Pancreas (tissue), 10 donors: ENCODE results near the gene ACTG1. TPM values are rescaled to one million over a fixed set of nuclear protein-coding genes. Genes with fewer than 3 reads are reported as not detected.
A peak's percentile ranks its signal among the peaks of the same experiment; 100 is the strongest.

Source experiments
- ATAC-seq, 4 donors: fragments of 200-7000 bp; cut with Tn5 transposase; one replicate each; pipeline versions ENCODE4 v1.8.0 to v1.9.1; 2020; ENCODE audit warnings: mild to moderate bottlenecking in 4 of 4, moderate library complexity in 4 of 4
- DNase-seq, 6 donors: peaks; one replicate each; pipeline ENCODE4 v3.0.0-alpha.2; 2020
- FAIRE-seq: peaks from 2 replicates; lab custom pipeline; 2012; peaks lifted over from hg19 to GRCh38; lab: Jason Lieb, UNC
- H3K27ac ChIP-seq, 4 donors: fragments of 200-600 bp; sonication (generic); 1 replicate in 3 of 4; 2 replicates in 1 of 4; pipeline versions ENCODE4 v1.5.0 to v1.8.0; 2020
- H3K27me3 ChIP-seq, 4 donors: fragments of 200-600 bp; one replicate each; pipeline ENCODE4 v1.8.0; 2021
- H3K36me3 ChIP-seq, 3 donors: fragments of 200-600 bp; sonication (generic) in 1 of 3; one replicate each; pipeline versions ENCODE4 v1.5.0 to v1.8.0; 2020 to 2021
- H3K4me1 ChIP-seq, 3 donors: fragments of 200-600 bp; one replicate each; pipeline ENCODE4 v1.8.0; 2021
- H3K4me3 ChIP-seq, 4 donors: fragments of 200-600 bp; sonication (generic) in 2 of 4; one replicate each; pipeline versions ENCODE4 v1.5.0 to v1.8.0; 2020 to 2021
- H3K9me3 ChIP-seq, 4 donors: fragments of 200-600 bp; one replicate each; pipeline ENCODE4 v1.8.0; 2021
- CTCF ChIP-seq, 4 donors: fragments of 200-600 bp; sonication (generic) in 3 of 4; IDR thresholded peaks; one replicate each; pipeline versions ENCODE4 v1.5.0 to v1.8.0; 2021; ENCODE audit warnings: antibody characterized with exemption in 4 of 4
- WGBS, 2 donors: extraction: QIAGEN DNeasy Blood & Tissue Kit; methylation state at CpG; one replicate each; pipeline ENCODE4 v1.1.7; 2013; 5-methylcytosine and 5-hydroxymethylcytosine counted together
- intact Hi-C, 3 donors: fragments of 100-400 bp; cut with DNase I; formaldehyde crosslinking; loops; one replicate each; pipeline versions ENCODE4 v1.11.1 to v1.14.2; 2022
- polyA plus RNA-seq, 2 donors: library from polyadenylated mRNA; stranded (reverse); fragments of 200-250 nt; gene quantifications; one replicate each; pipeline ENCODE4 v1.2.3, GENCODE V29; 2013
- total RNA-seq, 6 donors: library from RNA; stranded (reverse); fragmentation: NEBNext Ultra II Directional in 4 of 6; extraction: Animal tissue kit (Norgen Biotek cat#: 25700) in 4 of 6; gene quantifications; one replicate each; pipeline versions ENCODE4 v1.2.1 to v1.2.4, GENCODE V29; 2021 to 2023
- donor health status: healthy with polysubstance abuse.
- donor health status: DM: no; HTN: no; CAD: no; lungs with moderate emphysema.
- donor health status: DM: no; HTN: no; CAD: no.
- donor health status: control.
- donor health status: control.
- donor health status: Bipolar disorder and iron deficiency.
- donor health status: DM: yes; HTN: yes; CAD: no.
- donor health status: DM: no; HTN: no; CAD: no.
- donor health status: DM: no; HTN: no; CAD: no.
- donor health status: DM: yes; HTN: yes; CAD: no.

The ACTG1 gene
- total and polyA plus RNA-seq, 8 donors = 889 to 2,872 (median 1,674) TPM

- intact Hi-C loops = no loop called here
- Histone ChIP-seq H3K9me3 (no peaks in the 10 kb centered on the region), H3K27me3 (no peaks in the 10 kb centered on the region), H3K4me1 (peaks cover 0 to 12% (median 6%) of the 10 kb centered on the region in 3 donors), H3K4me3 (no peak overlapping the region), H3K27ac (no peak overlapping the region), H3K36me3 (peaks cover 0 to 20% (median 7%) of the 10 kb centered on the region in 3 donors)
- 90 to 92% methylated on average over 10 to 15 of the region's 15 CpGs for WGBS, 2 donors
- TF ChIP-seq CTCF (IDR thresholded peaks at IDR 0.05) = no peak
- DNase-seq = peak in 3 of 6 donors; percentile 45 to 61 (median 58)
- ATAC-seq = no peak
- no peak for FAIRE-seq
These were observed 37.7 kb upstream of the ACTG1 start for GRCh38 chr17:81550285-81550684.

- no peak for ATAC-seq
- H3K36me3 ChIP-seq = peaks cover 0 to 24% (median 7%) of the 10 kb centered on the region in 3 donors
- no peak for TF ChIP-seq CTCF (IDR thresholded peaks at IDR 0.05)
These were observed 37.2 kb upstream of the ACTG1 start for GRCh38 chr17:81549826-81550225.

GRCh38 chr17:81549031-81549557, 36.5 kb upstream of the ACTG1 start:
- WGBS, 2 donors = 81 to 83% methylated on average over 14 to 16 of the region's 16 CpGs
- Histone ChIP-seq H3K9me3 (no peaks in the 10 kb centered on the region), H3K27ac (no peak overlapping the region), H3K4me1 (peaks cover 0 to 12% (median 6%) of the 10 kb centered on the region in 3 donors), H3K36me3 (peaks cover 0 to 24% (median 7%) of the 10 kb centered on the region in 3 donors), H3K4me3 (no peak overlapping the region), H3K27me3 (no peaks in the 10 kb centered on the region)
- peak in 5 of 6 donors; percentile 38 to 77 (median 61) for DNase-seq
- ATAC-seq = no peak
- no peak for TF ChIP-seq CTCF (IDR thresholded peaks at IDR 0.05)
- intact Hi-C loops = no loop called here
- FAIRE-seq = no peak

More at GRCh38 chr17:81549826-81550225, 37.2 kb upstream of the ACTG1 start:
- Histone ChIP-seq H3K4me3 (no peak overlapping the region), H3K4me1 (peaks cover 0 to 12% (median 6%) of the 10 kb centered on the region in 3 donors), H3K27me3 (no peaks in the 10 kb centered on the region), H3K9me3 (no peaks in the 10 kb centered on the region), H3K27ac (no peak overlapping the region)
- DNase-seq (peak in 2 of 6 donors; percentile 35 to 57), FAIRE-seq (no peak)
- intact Hi-C loops = no loop called here
- WGBS, 2 donors = 92 to 97% methylated on average over 8 of the region's 8 CpGs

- WGBS, 2 donors = 84 to 85% methylated on average over 13 to 14 of the region's 14 CpGs
- Histone ChIP-seq H3K27me3 (no peaks in the 10 kb centered on the region), H3K4me3 (no peak overlapping the region), H3K27ac (no peak overlapping the region), H3K4me1 (peaks cover 0 to 6% (median 5%) of the 10 kb centered on the region in 3 donors), H3K9me3 (no peaks in the 10 kb centered on the region), H3K36me3 (peaks cover 0 to 24% (median 7%) of the 10 kb centered on the region in 3 donors)
- intact Hi-C loops = no loop called here
- FAIRE-seq (no peak), ATAC-seq (no peak), DNase-seq (peak in 3 of 6 donors; percentile 52 to 71 (median 56))
- no peak for TF ChIP-seq CTCF (IDR thresholded peaks at IDR 0.05)
These were observed 35.0 kb upstream of the ACTG1 start for GRCh38 chr17:81547614-81547982.
